ENCODE measurements around the gene ALB. TPM values are rescaled to one million over a fixed set of nuclear protein-coding genes. Genes with fewer than 3 reads are reported as not detected.

Gene ALB
- polyA plus RNA-seq, 3 donors: 0.51 to 275 (median 0.56) TPM

DNA sequence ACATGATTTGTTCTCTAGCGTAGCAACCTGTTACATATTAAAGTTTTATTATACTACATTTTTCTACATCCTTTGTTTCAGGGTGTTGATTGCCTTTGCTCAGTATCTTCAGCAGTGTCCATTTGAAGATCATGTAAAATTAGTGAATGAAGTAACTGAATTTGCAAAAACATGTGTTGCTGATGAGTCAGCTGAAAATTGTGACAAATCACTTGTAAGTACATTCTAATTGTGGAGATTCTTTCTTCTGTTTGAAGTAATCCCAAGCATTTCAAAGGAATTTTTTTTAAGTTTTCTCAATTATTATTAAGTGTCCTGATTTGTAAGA lies 2.4 kb downstream of the ALB start:
- no peak overlapping the region for H3K27ac ChIP-seq (ENCODE audit: low read depth, low read length)
- 97% methylated on average over 1 of the region's 1 CpG for WGBS, 3 donors

DNA sequence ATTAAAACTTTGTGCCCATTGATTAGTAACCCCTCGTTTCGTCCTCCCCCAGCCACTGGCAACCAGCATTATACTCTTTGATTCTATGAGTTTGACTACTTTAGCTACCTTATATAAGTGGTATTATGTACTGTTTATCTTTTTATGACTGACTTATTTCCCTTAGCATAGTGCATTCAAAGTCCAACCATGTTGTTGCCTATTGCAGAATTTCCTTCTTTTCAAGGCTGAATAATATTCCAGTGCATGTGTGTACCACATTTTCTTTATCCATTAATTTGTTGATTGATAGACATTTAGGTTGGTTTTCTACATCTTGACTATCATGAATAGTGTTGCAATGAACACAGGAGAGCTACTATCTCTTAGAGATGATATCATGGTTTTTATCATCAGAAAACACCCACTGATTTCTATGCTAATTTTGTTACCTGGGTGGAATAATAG lies 3.2 kb downstream of the ALB start:
- 91 to 94% (median 93%) methylated on average over 2 of the region's 2 CpGs for WGBS, 3 donors
- H3K27ac ChIP-seq (ENCODE audit: low read depth, low read length): no peak overlapping the region

DNA sequence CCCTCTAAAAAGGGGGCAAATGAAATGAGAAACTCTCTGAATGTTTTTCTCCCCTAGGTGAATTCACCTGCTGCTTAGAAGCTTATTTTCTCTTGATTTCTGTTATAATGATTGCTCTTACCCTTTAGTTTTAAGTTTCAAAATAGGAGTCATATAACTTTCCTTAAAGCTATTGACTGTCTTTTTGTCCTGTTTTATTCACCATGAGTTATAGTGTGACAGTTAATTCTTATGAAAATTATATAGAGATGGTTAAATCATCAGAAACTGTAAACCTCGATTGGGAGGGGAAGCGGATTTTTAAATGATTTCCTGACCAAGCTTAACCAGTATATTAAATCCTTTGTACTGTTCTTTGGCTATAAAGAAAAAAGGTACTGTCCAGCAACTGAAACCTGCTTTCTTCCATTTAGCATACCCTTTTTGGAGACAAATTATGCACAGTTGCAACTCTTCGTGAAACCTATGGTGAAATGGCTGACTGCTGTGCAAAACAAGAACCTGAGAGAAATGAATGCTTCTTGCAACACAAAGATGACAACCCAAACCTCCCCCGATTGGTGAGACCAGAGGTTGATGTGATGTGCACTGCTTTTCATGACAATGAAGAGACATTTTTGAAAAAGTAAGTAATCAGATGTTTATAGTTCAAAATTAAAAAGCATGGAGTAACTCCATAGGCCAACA lies 4.2 kb downstream of the ALB start:
- no peak overlapping the region for H3K27ac ChIP-seq (ENCODE audit: low read depth, low read length)

DNA sequence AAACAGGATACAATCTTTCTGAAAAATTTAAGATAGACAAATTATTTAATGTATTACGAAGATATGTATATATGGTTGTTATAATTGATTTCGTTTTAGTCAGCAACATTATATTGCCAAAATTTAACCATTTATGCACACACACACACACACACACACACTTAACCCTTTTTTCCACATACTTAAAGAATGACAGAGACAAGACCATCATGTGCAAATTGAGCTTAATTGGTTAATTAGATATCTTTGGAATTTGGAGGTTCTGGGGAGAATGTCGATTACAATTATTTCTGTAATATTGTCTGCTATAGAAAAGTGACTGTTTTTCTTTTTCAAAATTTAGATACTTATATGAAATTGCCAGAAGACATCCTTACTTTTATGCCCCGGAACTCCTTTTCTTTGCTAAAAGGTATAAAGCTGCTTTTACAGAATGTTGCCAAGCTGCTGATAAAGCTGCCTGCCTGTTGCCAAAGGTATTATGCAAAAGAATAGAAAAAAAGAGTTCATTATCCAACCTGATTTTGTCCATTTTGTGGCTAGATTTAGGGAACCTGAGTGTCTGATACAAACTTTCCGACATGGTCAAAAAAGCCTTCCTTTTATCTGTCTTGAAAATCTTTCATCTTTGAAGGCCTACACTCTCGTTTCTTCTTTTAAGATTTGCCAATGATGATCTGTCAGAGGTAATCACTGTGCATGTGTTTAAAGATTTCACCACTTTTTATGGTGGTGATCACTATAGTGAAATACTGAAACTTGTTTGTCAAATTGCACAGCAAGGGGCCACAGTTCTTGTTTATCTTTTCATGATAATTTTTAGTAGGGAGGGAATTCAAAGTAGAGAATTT lies 5.2 kb downstream of the ALB start:
- 57 to 80% (median 77%) methylated on average over 6 of the region's 6 CpGs for WGBS, 3 donors
- no peak overlapping the region for H3K27ac ChIP-seq (ENCODE audit: low read depth, low read length)

More for the DNA sequence above, 4.2 kb downstream of the ALB start:
- 70 to 78% (median 73%) methylated on average over 4 of the region's 4 CpGs for WGBS, 3 donors

DNA sequence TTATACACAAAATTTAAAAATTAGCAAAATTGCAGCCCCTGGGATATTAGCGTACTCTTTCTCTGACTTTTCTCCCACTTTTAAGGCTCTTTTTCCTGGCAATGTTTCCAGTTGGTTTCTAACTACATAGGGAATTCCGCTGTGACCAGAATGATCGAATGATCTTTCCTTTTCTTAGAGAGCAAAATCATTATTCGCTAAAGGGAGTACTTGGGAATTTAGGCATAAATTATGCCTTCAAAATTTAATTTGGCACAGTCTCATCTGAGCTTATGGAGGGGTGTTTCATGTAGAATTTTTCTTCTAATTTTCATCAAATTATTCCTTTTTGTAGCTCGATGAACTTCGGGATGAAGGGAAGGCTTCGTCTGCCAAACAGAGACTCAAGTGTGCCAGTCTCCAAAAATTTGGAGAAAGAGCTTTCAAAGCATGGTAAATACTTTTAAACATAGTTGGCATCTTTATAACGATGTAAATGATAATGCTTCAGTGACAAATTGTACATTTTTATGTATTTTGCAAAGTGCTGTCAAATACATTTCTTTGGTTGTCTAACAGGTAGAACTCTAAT lies 6.0 kb downstream of the ALB start:
- 79 to 90% (median 82%) methylated on average over 8 of the region's 8 CpGs for WGBS, 3 donors
- no peak overlapping the region for H3K27ac ChIP-seq (ENCODE audit: low read depth, low read length)

DNA sequence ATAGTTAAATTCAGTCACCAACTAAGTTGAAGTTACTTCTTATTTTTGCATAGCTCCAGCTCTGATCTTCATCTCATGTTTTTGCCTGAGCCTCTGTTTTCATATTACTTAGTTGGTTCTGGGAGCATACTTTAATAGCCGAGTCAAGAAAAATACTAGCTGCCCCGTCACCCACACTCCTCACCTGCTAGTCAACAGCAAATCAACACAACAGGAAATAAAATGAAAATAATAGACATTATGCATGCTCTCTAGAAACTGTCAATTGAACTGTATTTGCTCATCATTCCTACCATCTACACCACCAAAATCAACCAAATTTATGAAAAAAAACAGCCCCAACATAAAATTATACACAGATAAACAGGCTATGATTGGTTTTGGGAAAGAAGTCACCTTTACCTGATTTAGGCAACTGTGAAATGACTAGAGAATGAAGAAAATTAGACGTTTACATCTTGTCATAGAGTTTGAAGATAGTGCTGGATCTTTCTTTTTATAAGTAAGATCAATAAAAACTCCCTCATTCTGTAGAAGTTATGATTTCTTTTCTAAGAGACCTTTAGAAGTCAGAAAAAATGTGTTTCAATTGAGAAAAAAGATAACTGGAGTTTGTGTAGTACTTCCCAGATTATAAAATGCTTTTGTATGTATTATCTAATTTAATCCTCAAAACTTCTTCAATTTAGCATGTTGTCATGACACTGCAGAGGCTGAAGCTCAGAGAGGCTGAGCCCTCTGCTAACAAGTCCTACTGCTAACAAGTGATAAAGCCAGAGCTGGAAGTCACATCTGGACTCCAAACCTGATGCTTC lies 7.0 kb downstream of the ALB start:
- 78 to 84% (median 81%) methylated on average over 3 of the region's 3 CpGs for WGBS, 3 donors

DNA sequence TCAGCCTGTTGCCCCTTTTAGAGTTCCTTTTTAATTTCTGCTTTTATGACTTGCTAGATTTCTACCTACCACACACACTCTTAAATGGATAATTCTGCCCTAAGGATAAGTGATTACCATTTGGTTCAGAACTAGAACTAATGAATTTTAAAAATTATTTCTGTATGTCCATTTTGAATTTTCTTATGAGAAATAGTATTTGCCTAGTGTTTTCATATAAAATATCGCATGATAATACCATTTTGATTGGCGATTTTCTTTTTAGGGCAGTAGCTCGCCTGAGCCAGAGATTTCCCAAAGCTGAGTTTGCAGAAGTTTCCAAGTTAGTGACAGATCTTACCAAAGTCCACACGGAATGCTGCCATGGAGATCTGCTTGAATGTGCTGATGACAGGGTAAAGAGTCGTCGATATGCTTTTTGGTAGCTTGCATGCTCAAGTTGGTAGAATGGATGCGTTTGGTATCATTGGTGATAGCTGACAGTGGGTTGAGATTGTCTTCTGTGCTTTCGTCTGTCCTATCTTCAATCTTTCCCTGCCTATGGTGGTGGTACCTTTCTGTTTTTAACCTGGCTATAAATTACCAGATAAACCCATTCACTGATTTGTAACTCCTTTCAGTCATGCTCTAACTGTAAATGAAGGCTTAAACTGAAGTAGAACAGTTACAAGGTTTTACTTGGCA lies 7.8 kb downstream of the ALB start:
- 80 to 95% (median 87%) methylated on average over 8 of the region's 8 CpGs for WGBS, 3 donors
- no peak overlapping the region for H3K27ac ChIP-seq (ENCODE audit: low read depth, low read length)

More for the DNA sequence above, 7.0 kb downstream of the ALB start:
- H3K27ac ChIP-seq (ENCODE audit: low read depth, low read length): no peak overlapping the region

DNA sequence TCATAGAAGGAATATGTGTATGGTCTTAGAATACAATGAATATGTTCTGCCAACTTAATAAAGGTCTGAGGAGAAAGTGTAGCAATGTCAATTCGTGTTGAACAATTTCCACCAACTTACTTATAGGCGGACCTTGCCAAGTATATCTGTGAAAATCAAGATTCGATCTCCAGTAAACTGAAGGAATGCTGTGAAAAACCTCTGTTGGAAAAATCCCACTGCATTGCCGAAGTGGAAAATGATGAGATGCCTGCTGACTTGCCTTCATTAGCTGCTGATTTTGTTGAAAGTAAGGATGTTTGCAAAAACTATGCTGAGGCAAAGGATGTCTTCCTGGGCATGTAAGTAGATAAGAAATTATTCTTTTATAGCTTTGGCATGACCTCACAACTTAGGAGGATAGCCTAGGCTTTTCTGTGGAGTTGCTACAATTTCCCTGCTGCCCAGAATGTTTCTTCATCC lies 9.2 kb downstream of the ALB start:
- 74 to 87% (median 82%) methylated on average over 4 of the region's 4 CpGs for WGBS, 3 donors
- H3K27ac ChIP-seq (ENCODE audit: low read depth, low read length): no peak overlapping the region

DNA sequence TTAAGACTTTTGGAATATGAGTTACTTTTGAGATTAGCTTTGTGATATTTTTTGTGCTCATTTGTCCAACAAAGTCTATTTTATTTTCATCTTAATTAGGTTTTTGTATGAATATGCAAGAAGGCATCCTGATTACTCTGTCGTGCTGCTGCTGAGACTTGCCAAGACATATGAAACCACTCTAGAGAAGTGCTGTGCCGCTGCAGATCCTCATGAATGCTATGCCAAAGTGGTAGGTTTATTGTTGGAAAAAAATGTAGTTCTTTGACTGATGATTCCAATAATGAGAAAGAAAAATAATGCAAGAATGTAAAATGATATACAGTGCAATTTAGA lies 10.8 kb downstream of the ALB start:
- WGBS, 3 donors: 78 to 80% (median 79%) methylated on average over 2 of the region's 2 CpGs
- H3K27ac ChIP-seq (ENCODE audit: low read depth, low read length): no peak overlapping the region

DNA sequence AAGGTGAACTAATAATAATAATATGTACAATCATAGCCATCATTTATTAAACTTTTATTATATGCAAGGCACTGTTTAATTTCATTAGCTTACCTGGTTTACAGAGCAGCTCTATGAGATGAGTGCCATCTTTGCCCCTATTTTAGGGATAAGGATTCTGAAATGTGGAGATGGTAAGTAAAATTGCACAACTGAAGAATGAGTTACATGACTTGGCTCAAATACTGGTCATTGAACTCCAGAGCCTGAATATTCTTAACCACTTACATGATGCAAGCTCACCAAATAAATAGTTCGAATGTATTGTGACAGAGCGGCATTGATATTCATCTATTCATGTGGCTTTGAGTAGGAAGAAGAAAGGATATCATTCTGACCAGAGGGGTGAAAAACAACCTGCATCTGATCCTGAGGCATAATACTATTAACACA lies 11.7 kb downstream of the ALB start:
- no peak overlapping the region for H3K27ac ChIP-seq (ENCODE audit: low read depth, low read length)
- 90 to 93% (median 91%) methylated on average over 2 of the region's 2 CpGs for WGBS, 3 donors

DNA sequence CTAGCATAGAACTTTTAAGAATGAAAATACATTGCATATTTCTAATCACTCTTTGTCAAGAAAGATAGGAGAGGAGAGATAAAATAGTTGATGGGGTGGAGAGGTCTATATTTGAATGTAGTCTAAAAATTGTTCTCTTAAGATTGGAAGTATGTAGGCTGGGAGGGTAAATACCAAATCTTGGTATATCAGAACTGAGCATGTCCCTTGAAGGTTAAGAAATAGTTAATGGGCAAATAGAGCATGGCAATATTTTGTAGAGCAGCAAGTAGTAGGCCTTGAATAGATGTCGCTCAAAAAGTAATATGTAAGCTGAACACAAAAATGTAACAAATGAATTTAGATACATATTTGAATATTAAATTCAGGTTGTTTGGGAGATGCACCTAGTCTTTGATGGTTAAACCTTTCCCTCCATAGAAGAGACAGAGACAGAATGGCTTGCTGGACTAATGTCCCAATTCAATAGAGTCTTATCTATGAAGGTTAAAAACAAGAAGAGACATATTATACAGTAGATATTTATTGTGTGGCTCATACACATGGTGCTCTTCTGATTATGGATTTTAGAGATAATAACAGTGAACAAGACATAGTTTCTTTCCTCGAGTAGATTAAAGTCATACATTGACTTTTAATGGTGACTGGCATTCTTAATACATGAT lies 12.5 kb downstream of the ALB start:
- 75 to 87% (median 76%) methylated on average over 2 of the region's 2 CpGs for WGBS, 3 donors
- H3K27ac ChIP-seq (ENCODE audit: low read depth, low read length): no peak overlapping the region

DNA sequence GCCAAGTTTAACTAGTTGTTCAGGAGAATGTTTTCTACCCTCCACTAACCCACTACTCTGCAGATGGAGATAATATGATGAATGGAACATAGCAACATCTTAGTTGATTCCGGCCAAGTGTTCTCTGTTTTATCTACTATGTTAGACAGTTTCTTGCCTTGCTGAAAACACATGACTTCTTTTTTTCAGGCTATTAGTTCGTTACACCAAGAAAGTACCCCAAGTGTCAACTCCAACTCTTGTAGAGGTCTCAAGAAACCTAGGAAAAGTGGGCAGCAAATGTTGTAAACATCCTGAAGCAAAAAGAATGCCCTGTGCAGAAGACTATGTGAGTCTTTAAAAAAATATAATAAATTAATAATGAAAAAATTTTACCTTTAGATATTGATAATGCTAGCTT lies 13.3 kb downstream of the ALB start:
- H3K27ac ChIP-seq (ENCODE audit: low read depth, low read length): no peak overlapping the region
- WGBS, 3 donors: 82 to 96% (median 85%) methylated on average over 2 of the region's 2 CpGs

DNA sequence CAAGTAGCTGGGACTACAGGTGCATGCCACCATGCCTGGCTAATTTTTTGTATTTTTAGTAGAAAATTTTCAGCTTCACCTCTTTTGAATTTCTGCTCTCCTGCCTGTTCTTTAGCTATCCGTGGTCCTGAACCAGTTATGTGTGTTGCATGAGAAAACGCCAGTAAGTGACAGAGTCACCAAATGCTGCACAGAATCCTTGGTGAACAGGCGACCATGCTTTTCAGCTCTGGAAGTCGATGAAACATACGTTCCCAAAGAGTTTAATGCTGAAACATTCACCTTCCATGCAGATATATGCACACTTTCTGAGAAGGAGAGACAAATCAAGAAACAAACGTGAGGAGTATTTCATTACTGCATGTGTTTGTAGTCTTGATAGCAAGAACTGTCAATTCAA lies 13.9 kb downstream of the ALB start:
- 78 to 83% (median 80%) methylated on average over 6 of the region's 6 CpGs for WGBS, 3 donors
- no peak overlapping the region for H3K27ac ChIP-seq (ENCODE audit: low read depth, low read length)

DNA sequence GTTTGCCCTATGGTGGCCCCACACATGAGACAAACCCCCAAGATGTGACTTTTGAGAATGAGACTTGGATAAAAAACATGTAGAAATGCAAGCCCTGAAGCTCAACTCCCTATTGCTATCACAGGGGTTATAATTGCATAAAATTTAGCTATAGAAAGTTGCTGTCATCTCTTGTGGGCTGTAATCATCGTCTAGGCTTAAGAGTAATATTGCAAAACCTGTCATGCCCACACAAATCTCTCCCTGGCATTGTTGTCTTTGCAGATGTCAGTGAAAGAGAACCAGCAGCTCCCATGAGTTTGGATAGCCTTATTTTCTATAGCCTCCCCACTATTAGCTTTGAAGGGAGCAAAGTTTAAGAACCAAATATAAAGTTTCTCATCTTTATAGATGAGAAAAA lies 14.6 kb downstream of the ALB start:
- WGBS, 3 donors: 56 to 69% (median 56%) methylated on average over 1 of the region's 1 CpG
- H3K27ac ChIP-seq (ENCODE audit: low read depth, low read length): no peak overlapping the region

DNA sequence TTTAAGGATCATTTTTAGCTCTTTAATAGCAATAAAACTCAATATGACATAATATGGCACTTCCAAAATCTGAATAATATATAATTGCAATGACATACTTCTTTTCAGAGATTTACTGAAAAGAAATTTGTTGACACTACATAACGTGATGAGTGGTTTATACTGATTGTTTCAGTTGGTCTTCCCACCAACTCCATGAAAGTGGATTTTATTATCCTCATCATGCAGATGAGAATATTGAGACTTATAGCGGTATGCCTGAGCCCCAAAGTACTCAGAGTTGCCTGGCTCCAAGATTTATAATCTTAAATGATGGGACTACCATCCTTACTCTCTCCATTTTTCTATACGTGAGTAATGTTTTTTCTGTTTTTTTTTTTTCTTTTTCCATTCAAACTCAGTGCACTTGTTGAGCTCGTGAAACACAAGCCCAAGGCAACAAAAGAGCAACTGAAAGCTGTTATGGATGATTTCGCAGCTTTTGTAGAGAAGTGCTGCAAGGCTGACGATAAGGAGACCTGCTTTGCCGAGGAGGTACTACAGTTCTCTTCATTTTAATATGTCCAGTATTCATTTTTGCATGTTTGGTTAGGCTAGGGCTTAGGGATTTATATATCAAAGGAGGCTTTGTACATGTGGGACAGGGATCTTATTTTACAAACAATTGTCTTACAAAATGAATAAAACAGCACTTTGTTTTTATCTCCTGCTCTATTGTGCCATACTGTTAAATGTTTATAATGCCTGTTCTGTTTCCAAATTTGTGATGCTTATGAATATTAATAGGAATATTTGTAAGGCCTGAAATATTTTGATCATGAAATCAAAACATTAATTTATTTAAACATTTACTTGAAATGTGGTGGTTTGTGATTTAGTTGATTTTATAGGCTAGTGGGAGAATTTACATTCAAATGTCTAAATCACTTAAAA lies 15.3 kb downstream of the ALB start:
- WGBS, 3 donors: 74 to 82% (median 79%) methylated on average over 7 of the region's 7 CpGs
- H3K27ac ChIP-seq (ENCODE audit: low read depth, low read length): no peak overlapping the region

DNA sequence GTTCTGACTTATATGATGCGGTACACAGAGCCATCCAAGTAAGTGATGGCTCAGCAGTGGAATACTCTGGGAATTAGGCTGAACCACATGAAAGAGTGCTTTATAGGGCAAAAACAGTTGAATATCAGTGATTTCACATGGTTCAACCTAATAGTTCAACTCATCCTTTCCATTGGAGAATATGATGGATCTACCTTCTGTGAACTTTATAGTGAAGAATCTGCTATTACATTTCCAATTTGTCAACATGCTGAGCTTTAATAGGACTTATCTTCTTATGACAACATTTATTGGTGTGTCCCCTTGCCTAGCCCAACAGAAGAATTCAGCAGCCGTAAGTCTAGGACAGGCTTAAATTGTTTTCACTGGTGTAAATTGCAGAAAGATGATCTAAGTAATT lies 16.5 kb downstream of the ALB start:
- no peak overlapping the region for H3K27ac ChIP-seq (ENCODE audit: low read depth, low read length)
- WGBS, 3 donors: 88 to 97% (median 89%) methylated on average over 2 of the region's 2 CpGs

Data from adipose tissue (tissue), 3 donors.